SIG-M5 treated with dmso at 0.1 percent for 504 hours (cell line): ENCODE results near the gene VIPR2.

Source experiments
- DNase-seq: peaks from one replicate; lab custom pipeline; 2025; ENCODE audit not compliant: unreplicated experiment; lab: John Stamatoyannopoulos, UW

VIPR2 gene

DNA sequence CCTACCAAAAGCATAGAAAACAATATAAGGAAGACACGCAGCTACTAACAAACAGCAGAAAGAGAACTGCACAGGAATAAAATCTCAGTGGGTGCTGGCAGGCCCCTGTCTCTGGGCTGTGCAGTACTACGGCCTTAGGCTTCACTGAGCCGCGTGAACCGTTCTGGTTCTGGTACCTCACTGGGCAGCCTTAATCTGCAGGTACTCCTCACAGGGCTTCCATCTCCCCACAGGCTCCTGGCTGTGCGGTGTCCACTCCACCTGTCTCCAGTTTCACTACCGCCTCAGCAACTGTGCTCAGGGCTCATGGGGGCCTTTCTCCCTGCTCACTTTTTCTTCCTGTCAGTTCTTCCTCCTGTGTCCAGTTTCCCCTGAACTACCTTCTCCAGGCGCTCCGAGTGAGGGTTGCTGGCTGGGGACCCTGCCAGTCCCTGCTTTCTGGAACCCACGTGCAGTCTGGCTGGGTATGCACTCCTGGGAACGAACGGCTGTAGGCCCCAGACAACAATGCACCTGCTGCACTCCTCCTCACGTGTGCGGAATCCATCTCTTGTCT is 75.7 kb downstream of the VIPR2 start:
- no peak for DNase-seq

DNA sequence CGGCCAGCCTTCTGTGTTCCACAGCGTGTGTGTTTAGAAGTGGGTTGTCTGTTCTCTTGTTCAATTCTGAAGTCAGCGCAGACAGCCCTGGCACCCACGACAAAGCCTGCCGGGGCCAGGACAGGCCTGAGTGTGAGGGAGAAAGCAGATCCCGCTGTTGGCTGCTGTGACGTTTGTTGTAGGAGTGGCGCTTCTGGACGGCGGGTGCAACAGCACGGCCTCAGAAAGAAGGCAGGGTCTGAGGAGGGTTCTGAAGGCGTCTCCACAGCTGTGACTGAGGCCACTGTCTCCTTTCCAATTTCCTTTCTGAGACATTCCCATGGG is 76.2 kb downstream of the VIPR2 start:
- no peak for DNase-seq

DNA sequence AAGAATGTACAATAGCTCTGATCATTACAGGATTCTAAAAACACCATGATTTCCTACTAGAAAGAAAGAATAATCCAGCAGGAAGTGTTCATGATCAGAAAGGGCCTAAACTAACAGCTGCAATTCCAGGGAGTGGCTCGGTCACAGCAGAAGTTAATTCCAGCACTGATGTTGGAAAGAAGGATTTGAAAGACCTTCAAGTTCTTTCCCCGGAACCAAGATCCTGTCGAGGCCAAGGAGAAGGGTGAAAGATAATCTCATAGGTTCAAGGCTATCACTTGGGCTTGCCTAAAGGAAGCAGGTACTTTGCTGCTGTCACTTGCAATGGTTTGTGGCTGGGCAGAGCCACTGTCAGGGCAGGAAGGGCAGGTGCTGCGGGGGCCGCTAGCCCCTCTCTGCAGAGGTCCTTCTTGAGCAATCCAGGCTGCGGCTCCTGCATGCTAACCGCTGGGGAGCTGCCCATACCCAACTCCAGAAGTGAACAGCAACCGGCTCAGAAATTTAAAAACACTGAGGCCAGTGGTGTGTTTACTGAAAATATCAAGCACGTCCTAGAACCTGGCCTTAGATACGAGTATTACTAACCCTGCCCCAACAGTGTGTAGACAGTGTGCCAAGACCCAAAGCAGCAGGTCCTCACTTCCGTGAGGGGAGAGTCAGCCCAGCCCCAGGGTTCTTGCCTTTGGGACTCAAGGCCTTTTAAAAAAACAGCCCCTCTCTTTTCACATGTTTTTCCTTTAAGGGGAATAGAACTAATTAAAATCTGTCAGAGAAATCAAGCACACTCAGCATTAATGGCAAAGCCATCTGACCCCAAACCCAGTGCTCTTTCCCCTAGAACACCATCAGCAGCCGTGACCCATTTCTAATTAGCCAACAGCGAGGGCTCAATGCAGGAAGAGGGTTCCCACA is 76.8 kb downstream of the VIPR2 start:
- DNase-seq, result no peak

DNA sequence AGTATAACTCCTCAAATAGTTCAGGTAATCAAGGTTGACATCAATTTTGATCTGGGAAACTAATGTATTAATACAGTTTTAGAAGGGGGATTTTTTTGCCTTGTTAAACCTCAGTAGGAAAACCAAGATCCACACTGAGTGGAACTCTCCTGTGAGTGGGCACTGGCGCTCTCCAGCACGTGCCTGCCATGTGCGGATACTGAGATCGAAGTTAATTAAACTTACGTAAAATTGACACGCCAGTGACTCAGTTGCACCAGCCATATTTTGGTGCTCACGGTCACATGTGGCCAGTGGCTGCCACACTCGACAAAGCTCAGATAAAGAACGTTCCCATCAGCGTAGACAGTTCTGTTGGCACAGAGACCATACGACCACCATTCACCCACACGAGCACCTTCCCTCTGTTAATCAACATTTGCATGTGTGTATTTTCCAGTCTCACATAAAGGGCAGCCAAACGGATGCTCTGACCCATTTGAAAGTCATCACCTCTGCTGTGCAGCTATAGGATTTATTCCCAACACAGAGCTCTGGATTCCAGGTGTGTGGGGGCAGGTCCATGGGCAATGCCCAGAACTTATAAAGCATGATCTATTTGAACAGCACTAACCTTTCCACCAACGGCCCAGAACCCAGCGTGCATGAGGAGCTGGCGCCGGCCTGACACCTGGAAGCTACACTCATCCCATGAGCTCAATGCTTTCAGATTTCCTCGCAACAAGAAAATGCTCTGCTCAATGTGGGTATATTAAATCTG is 77.7 kb downstream of the VIPR2 start:
- no peak for DNase-seq

DNA sequence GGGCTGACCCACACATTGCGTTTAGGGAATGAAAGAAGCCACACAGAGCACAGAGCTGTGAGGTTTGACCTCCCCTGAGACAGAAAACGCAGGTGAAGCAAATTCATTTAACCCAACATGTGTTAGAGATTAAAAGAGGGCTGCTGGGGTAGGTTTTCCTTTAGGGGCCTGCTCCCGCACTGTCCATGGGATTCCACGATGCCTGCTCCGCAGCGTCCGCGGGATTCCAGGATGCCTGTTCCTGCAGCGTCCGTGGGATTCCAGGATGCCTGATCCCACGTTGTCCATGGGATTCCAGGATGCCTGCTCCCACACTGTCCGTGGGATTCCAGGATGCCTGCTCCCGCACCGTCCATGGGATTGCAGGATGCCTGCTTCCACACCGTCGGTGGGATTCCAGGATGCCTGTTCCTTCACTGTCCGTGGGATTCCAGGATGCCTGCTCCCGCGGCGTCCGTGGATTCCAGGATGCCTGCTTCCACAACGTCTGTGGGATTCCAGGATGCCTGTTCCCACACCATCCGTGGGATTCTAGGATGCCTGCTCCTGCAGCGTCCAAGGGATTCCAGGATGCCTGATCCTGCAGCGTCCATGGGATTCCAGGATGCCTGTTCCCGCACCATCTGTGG is 78.7 kb downstream of the VIPR2 start:
- DNase-seq, result no peak

DNA sequence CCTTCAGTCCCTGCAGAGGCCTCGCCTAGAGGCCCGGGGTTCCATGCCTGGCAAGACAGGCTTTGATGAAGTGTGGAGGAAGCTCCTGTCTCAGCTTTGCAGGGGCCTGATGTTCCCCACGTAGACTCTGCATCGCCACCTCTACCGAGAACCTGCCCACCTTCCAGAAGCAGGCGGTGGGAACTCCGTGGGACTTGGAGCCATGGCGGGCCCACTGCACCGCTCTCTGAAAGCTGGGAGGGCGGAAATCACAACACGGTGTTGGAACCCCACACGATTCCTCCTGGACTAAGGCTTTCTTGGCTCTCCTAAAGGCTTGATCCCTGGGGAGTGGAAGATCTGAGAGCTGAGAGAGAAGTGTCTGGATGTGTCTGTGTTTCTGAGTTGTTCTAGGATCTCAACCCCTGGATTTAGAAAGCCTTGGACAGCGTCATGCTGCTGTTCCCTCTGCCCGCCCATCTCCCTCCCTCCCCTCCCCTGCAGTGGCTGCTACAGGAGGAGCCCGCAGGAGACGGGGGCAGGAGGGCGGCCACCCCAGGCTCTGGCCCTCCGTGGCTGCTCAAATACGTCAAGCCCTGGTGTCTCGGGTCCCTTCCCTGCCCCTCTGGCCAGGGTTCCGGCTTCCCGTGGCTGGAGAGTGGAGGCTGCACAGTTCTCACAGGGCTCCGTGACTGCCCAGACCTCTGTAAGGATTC is 79.7 kb downstream of the VIPR2 start:
- DNase-seq, result no peak

DNA sequence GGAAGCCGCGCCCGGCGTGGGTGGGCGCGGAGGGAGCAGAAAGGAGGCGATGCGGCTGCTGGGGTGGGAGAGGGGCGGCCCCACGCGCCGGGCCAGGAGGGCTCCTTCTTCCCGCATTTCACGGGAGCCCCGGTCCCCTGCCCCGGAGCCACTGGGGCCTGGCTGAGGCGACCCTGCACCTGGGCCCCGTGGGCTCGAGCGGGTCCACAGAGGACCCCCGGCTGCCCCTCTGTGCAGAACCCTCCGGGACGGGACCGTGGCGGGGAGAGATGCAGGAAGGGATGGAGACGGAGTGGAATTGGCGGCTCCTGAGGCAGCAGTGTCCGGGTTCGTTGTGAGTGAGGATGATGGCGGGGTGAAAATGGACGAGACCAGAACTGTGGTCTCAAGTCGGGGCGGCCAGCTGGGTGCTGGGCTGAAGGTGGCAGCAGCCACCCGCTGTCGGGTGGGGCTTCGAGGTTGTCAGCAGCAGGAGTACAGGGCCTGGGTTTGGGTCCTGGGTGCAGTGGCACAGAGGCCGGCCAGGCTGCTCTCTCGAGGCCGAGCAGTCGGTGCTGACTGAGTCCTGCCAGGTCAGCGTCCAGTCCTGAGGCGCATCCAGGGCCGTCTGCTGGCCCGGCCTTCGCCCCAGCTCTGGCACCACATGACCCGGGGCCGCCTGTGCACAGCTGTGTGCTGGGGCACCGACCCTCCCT is 80.4 kb downstream of the VIPR2 start:
- DNase-seq, result no peak

DNA sequence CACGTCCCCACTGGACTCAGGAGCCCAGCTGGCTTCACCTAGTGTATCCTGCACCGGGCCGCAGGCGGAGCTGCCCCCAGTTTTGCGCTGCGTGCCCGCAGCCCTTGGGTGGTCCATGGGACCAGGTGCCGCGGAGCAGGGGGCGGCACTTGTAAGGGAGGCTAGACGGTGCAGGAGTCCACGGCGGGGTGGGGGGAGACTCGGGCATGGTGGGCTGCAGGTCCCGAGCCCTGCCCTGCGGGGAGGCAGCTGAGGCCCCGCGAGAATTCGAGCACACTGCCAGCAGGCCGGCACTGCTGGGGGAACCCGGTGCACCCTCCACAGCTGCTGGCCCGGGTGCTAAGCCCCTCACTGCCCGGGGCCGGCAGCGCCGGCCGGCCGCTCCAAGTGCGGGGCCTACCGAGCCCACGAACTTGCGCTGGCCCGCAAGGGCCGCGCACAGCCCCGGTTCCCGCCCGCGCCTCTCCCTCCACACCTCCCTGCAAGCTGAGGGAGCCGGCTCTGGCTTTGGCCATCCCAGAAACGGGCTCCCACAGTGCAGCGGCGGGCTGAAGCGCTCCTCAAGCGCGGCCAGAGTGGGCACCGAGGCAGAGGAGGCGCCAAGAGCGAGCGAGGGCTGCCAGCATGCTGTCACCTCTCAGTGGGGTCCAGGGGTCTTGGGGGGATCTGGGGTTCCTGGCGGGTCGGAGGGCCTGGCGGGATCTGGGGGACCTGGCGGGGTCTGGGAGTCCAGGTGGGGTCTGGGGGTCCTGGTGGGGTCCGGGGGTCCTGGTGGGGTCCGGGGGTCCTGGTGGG is 81.4 kb downstream of the VIPR2 start:
- no peak for DNase-seq

DNA sequence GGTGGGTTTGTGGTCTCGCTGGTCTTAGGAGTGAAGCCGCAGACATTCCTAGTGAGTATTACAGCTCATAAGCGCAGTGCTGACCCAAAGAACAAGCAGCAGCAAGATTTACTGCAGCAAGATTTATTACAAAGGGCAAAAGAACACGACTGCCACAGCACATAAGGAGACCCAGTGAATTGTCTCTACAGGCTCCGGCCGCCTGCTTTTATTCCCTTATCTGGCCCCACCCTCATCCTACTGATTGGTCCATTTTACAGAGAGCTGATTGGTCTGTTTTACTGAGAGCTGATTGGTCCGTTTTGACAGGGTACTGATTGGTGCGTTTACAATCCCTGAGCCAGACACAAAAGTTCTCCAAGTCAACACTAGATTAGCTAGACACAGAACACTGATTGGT is 82.1 kb downstream of the VIPR2 start:
- no peak for DNase-seq

DNA sequence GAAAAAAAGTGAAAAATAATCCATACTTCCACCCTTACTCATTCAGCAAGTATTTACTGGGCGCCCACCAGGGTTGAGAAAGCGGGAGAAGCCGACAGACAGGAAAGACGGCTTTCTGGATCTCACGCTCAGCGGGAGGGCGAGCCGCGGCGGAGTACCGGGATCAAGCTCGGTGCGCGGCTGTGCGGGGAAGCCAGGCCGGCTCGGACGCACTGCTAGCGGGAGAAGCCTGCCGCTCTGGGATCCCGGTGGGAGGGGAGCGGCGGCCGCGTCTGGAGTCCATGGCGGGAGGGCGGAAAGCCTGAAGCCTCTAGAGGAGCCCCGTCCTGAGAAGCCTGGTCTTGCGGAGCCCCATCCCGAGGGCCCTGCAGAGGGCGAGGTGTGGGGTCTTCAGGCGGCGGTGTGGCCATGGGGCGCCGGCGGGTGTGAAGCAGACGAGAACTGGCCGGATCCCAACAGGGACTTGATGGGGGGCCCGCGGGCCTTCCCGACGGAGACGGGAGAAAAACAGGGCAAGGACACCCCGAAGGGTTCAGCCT is 82.9 kb downstream of the VIPR2 start:
- DNase-seq, result no peak

DNA sequence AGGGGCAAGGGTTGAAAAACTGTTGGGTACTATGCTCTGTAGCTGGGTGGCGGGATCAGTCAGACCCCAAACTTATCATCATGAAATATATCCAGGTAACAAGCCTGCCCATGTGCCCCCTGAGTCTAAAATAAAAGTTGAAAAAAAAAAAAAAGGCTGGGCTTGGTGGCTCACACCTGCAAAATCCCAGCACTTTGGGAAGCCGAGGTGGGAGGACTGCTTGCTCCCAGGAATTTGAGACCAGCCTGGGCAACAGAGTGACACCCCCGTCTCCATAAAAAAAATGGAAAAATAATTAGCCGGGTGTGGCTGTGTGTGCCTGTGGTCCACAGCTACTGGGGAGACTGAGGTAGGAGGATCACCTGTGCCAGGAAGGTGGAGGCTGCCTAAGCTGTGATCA is 83.5 kb downstream of the VIPR2 start:
- DNase-seq, result no peak

DNA sequence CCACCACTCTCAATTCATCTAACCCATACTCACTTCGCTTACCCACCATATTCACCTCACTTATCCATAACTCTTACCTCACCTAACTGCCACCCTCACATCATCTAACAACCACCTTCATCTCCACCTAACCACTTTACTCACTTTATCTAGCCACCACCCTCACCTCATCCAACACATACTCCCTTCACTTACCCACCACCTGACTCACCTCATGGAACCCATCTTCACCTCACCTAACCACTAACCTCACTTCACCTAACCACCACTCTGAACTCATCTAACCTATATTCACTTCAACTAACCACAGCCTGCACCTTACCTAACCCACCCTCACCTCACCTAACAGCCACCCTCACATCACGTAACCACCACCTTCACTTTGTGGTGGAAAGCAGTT is 84.2 kb downstream of the VIPR2 start:
- no peak for DNase-seq

DNA sequence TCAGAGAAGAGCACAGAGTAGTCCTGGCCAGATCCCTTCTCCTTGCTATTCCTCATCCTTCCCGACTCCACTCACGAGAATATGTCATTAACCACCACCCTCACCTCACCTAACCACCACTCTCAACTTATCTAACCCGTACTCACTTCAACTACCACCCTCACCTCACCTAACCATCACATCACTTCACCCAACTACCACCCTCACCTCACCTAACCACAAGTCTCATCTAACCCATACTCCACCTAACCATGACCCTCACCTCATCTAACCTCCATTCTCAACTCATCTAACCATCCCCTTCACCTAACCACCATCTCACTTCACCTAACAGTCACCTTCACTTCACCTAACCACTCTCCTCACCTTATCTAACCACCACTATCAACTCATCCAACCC is 85.0 kb downstream of the VIPR2 start:
- DNase-seq, result no peak

DNA sequence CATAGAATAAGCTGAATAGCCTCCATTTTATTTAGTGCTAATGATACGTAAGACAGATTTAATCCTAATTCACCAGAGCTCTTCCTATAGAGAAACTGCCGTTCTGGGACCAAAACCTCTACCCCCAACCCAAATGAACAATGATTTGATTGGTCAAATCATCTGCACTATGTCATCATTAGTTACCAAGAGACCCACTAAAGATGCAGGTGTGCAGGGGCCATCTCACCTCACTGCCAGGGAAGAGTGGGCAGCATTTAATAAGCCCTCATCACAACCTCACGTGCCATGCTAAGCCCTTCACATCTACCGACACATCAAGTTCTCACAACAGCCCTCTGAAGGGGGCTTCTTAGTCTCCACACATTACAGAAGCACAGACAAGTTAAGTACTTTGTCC is 87.0 kb downstream of the VIPR2 start:
- no peak for DNase-seq

DNA sequence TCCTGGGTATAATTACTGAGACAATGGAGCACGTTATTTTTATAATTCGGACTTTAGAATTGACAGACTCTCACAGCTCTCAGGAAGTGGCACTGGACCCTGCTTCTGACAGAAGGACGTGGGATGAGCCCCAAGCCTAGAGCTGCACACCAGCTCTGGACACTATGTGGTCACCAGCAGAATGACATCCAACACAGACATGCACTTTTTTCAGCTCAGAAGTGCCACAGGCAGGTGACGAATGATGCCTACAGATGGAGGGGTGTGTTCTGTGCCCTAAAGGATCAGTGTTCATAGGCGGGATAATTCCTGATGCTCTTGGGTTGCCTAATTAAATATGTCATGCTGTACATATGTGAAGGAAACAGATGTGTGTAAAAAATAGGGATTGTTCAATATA is 87.9 kb downstream of the VIPR2 start:
- DNase-seq, result no peak

DNA sequence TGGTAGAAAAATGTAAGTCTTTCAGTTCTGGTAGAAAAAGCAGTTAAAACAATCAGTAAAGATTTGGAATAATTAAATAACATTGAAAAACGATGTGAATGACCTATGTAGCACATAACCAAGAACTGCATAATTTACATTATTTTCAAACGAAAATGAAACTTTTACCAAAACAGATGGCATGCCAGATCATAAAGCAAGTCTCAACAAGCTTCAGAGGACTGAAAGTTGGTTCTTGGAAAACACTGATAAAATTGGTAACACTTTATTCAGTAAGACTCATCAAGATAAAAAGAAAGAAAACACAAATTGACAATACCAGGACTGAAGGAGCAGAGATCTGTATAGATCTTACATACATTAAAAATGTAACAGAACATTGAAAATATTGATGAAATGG is 92.8 kb downstream of the VIPR2 start:
- DNase-seq, result no peak

DNA sequence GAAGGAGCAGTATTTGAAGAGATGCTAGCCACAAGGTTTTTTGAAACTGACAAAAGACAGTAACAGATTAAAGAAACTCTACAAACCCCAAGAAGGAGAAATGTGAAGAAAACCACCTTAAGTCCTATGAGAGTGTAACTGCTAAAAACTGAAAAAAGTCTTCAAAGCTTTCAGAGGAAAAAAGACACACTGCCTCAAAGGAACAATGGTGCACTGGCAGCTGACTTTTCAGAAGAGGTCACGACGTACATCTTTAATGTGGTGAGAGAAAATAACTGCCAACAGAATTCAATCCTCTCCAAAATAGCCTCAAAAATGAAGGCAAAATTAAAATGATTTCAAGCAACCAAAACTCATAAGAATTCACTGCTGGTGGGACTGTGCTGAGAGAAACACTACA is 94.0 kb downstream of the VIPR2 start:
- DNase-seq, result no peak

DNA sequence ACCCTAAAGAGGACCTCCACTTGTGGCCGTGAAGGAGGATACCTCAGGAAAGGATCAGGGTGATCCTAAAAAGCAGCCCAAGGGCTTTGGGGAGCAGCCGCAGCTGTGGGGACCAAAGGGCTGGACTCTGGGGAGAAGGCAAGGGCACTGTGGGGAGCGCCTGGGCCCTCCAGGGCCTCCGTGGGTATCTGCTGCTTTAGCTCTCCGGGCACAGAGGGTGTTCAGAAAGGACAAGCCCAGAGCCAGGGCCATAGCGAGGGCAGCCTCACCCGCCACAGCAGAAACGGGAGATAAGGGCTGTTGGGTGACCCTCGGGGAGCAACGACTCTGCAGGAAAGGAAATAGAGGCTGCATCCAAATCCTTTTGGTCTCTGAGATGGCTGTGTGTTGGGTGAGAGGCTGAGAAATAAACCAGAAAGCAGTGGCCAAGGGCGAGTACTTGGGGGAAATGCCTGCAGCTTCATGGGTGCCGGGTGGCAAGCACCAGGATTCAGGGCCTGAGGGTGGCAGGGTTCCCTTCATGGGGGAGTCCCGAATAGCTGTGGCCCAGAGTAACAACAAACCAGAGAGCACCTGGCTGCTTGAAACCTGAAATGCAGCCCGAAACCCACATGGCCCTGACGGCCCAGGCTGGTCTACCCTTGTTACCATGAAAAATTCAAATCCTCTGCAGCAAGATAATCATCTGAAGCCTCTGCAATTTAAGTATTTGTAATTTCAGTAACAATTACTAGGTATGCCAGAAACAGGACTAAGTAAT is 95.2 kb downstream of the VIPR2 start:
- no peak for DNase-seq

DNA sequence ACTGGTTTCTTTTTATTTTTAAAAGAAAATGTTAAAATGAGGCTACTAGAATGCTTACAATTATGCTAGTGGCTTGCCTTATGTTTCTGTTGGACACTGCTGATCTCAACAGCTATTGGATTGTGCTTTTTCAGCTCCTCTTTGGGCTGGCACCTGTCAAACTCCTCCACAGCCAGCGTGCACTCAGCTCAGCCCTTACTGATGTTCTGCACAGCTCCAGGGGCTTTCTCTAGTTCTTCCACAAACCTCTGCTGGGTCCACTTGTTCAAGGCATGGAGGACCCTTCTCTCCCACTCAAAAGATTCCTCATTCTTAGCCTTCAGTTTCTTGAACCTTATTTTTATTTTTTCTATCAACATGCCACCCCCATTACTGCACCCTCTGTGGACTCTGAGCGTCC is 96.0 kb downstream of the VIPR2 start:
- no peak for DNase-seq
